ENCODE results near the gene CCDC6.
"Not testable (repeated sequence)": the region's sequence is repeated elsewhere in the genome, so short reads cannot be mapped to it uniquely, and the experiment has no call there.

The CCDC6 gene

GRCh38 chr10:59805014-59805413 is 101.3 kb downstream of the CCDC6 start:
- DNase-seq: no peak

- DNase-seq: no peak
These were observed 102.1 kb downstream of the CCDC6 start for GRCh38 chr10:59804220-59804619.

GRCh38 chr10:59803714-59804113 is 102.6 kb downstream of the CCDC6 start:
- DNase-seq: no peak

GRCh38 chr10:59801171-59801570 is 105.2 kb downstream of the CCDC6 start:
- DNase-seq: no peak

- no peak for DNase-seq
These were observed 106.9 kb downstream of the CCDC6 start for GRCh38 chr10:59799421-59799820.

GRCh38 chr10:59793919-59794318 is 112.4 kb downstream of the CCDC6 start:
- DNase-seq: no peak

- no peak for DNase-seq
These were observed 113.5 kb downstream of the CCDC6 start for GRCh38 chr10:59792812-59793211.

- DNase-seq: no peak
These were observed 114.8 kb downstream of the CCDC6 start for GRCh38 chr10:59791601-59792000.

GRCh38 chr10:59790080-59790479 is 116.3 kb downstream of the CCDC6 start:
- not testable (repeated sequence) for DNase-seq

GRCh38 chr10:59788914-59789313 is 117.4 kb downstream of the CCDC6 start:
- DNase-seq: not testable (repeated sequence)

- not testable (repeated sequence) for DNase-seq
These were observed 119.3 kb downstream of the CCDC6 start for GRCh38 chr10:59787032-59787431.

- not testable (repeated sequence) for DNase-seq
These were observed 120.9 kb downstream of the CCDC6 start for GRCh38 chr10:59785476-59785875.

GRCh38 chr10:59781511-59781910 is 124.8 kb downstream of the CCDC6 start:
- no peak for DNase-seq

GRCh38 chr10:59779756-59780533 is 126.4 kb downstream of the CCDC6 start:
- no peak for DNase-seq

GRCh38 chr10:59774451-59774850 is 131.9 kb downstream of the CCDC6 start:
- DNase-seq: no peak

- no peak for DNase-seq
These were observed 133.3 kb downstream of the CCDC6 start for GRCh38 chr10:59773088-59773487.

GRCh38 chr10:59771162-59771807 is 135.1 kb downstream of the CCDC6 start:
- no peak for DNase-seq

GRCh38 chr10:59770689-59771088 is 135.7 kb downstream of the CCDC6 start:
- no peak for DNase-seq

- no peak for DNase-seq
These were observed 143.9 kb downstream of the CCDC6 start for GRCh38 chr10:59762505-59762904.

GRCh38 chr10:59757966-59758365 is 148.4 kb downstream of the CCDC6 start:
- DNase-seq: no peak

- DNase-seq: no peak
These were observed 151.4 kb downstream of the CCDC6 start for GRCh38 chr10:59754951-59755350.

GRCh38 chr10:59753267-59753666 is 153.1 kb downstream of the CCDC6 start, which contains the start of gene MRLN:
TSS of gene MRLN (minus strand) at chr10:59753455.
- no peak for DNase-seq

GRCh38 chr10:59752278-59752940 is 153.9 kb downstream of the CCDC6 start:
- DNase-seq: no peak

Data from cortex of kidney (tissue), 1 donor.